Islet of Langerhans (tissue), 1 donor: ENCODE data around the gene PRKAR2B.
A peak's percentile ranks its signal among the peaks of the same experiment; 100 is the strongest.
"Not testable (repeated sequence)": the region's sequence is repeated elsewhere in the genome, so short reads cannot be mapped to it uniquely, and the experiment has no call there.

Experiments used
- FAIRE-seq: peaks from one replicate; lab custom pipeline; 2011; peaks lifted over from hg19 to GRCh38; lab: Jason Lieb, UNC

The PRKAR2B gene

GRCh38 chr7:107119376-107120105 is 75.0 kb downstream of the PRKAR2B start:
- no peak for FAIRE-seq

- no peak for FAIRE-seq
These were observed 78.0 kb downstream of the PRKAR2B start for GRCh38 chr7:107122486-107122911.

GRCh38 chr7:107123392-107123791 is 78.9 kb downstream of the PRKAR2B start:
- FAIRE-seq: no peak

GRCh38 chr7:107125475-107125874 is 81.0 kb downstream of the PRKAR2B start:
- FAIRE-seq: no peak

GRCh38 chr7:107128217-107128616 is 83.7 kb downstream of the PRKAR2B start:
- FAIRE-seq: no peak

GRCh38 chr7:107128748-107129147 is 84.2 kb downstream of the PRKAR2B start:
- no peak for FAIRE-seq

GRCh38 chr7:107130487-107131220 is 86.1 kb downstream of the PRKAR2B start:
- FAIRE-seq: no peak

GRCh38 chr7:107133396-107133795 is 88.9 kb downstream of the PRKAR2B start:
- FAIRE-seq: no peak

- no peak for FAIRE-seq
These were observed 94.4 kb downstream of the PRKAR2B start for GRCh38 chr7:107138696-107139420.

GRCh38 chr7:107143875-107144274 is 99.4 kb downstream of the PRKAR2B start:
- FAIRE-seq: not testable (repeated sequence)

- FAIRE-seq: no peak
These were observed 100.7 kb downstream of the PRKAR2B start for GRCh38 chr7:107145067-107145838.

- peak; percentile 92 for FAIRE-seq
These were observed 103.2 kb downstream of the PRKAR2B start for GRCh38 chr7:107147464-107148393.

- FAIRE-seq: no peak
These were observed 104.2 kb downstream of the PRKAR2B start for GRCh38 chr7:107148721-107149120.

- FAIRE-seq: no peak
These were observed 105.4 kb downstream of the PRKAR2B start for GRCh38 chr7:107149863-107150262.

- peak; percentile 100 for FAIRE-seq
These were observed 106.0 kb downstream of the PRKAR2B start for GRCh38 chr7:107150375-107151073.

- no peak for FAIRE-seq
These were observed 107.0 kb downstream of the PRKAR2B start for GRCh38 chr7:107151538-107151937.

- FAIRE-seq: no peak
These were observed 107.5 kb downstream of the PRKAR2B start for GRCh38 chr7:107152011-107152410.

GRCh38 chr7:107154826-107155225 is 110.3 kb downstream of the PRKAR2B start:
- no peak for FAIRE-seq

GRCh38 chr7:107155726-107156125 is 111.2 kb downstream of the PRKAR2B start:
- not testable (repeated sequence) for FAIRE-seq

- FAIRE-seq: no peak
These were observed 112.6 kb downstream of the PRKAR2B start for GRCh38 chr7:107157091-107157490.
